Measurements from ENCODE around the gene MREG.

MREG gene

GRCh38 chr2:215915441-215915840 is 97.9 kb downstream of the MREG start:
- DNase-seq: no peak

GRCh38 chr2:215914777-215915165 is 98.6 kb downstream of the MREG start:
- DNase-seq: no peak

- no peak for DNase-seq
Observed at GRCh38 chr2:215914054-215914776, 99.1 kb downstream of the MREG start.

GRCh38 chr2:215912299-215912842 is 101.0 kb downstream of the MREG start:
- no peak for DNase-seq

GRCh38 chr2:215911301-215912085 is 101.9 kb downstream of the MREG start:
- no peak for DNase-seq

- DNase-seq: no peak
Observed at GRCh38 chr2:215910180-215910579, 103.2 kb downstream of the MREG start.

- DNase-seq: no peak
Observed at GRCh38 chr2:215907147-215907546, 106.2 kb downstream of the MREG start.

- no peak for DNase-seq
Observed at GRCh38 chr2:215906458-215906857, 106.9 kb downstream of the MREG start.

GRCh38 chr2:215905691-215906090 is 107.7 kb downstream of the MREG start:
- no peak for DNase-seq

- no peak for DNase-seq
Observed at GRCh38 chr2:215904101-215904500, 109.2 kb downstream of the MREG start.

GRCh38 chr2:215903203-215903602 is 110.1 kb downstream of the MREG start:
- no peak for DNase-seq

GRCh38 chr2:215901796-215902195 is 111.6 kb downstream of the MREG start:
- no peak for DNase-seq

- DNase-seq: no peak
Observed at GRCh38 chr2:215900843-215901242, 112.5 kb downstream of the MREG start.

- DNase-seq: no peak
Observed at GRCh38 chr2:215900203-215900611, 113.1 kb downstream of the MREG start.

GRCh38 chr2:215899141-215900074 is 113.9 kb downstream of the MREG start:
- DNase-seq: no peak

- no peak for DNase-seq
Observed at GRCh38 chr2:215898363-215898762, 115.0 kb downstream of the MREG start.

- DNase-seq: no peak
Observed at GRCh38 chr2:215896921-215897320, 116.4 kb downstream of the MREG start.

GRCh38 chr2:215895330-215895729 is 118.0 kb downstream of the MREG start:
- no peak for DNase-seq
